RWPE1 (cell line): Measurements from ENCODE around the gene CCT5.

Experiments used
- CTCF ChIA-PET: fragments of 350-600 bp; sonication (Branson Sonifier 250); formaldehyde crosslinking; extraction: SDS; loops from one replicate; lab custom pipeline; 2021; lab: Yijun Ruan, JAX
- POLR2A ChIA-PET: fragments of 400-600 bp; formaldehyde crosslinking; extraction: SDS; loops from one replicate; lab custom pipeline; 2020; ENCODE audit warnings: antibody characterized with exemption; ENCODE audit not compliant: low non-redundant PET; lab: Yijun Ruan, JAX
- DNase-seq: peaks from one replicate; pipeline ENCODE4 v3.0.0; 2012; ENCODE audit warnings: low spot score
- H3K27ac ChIP-seq: fragments of 450-650 bp; 2 replicates; pipeline ENCODE4 v1.5.1; 2017
- TF ChIP-seq, protein P1 (sequence below): fragments of 450-650 bp; conservative IDR thresholded peaks from 2 replicates; pipeline ENCODE4 v1.5.1; 2017; ENCODE audit warnings: low read depth, mild to moderate bottlenecking

CCT5 gene

DNA sequence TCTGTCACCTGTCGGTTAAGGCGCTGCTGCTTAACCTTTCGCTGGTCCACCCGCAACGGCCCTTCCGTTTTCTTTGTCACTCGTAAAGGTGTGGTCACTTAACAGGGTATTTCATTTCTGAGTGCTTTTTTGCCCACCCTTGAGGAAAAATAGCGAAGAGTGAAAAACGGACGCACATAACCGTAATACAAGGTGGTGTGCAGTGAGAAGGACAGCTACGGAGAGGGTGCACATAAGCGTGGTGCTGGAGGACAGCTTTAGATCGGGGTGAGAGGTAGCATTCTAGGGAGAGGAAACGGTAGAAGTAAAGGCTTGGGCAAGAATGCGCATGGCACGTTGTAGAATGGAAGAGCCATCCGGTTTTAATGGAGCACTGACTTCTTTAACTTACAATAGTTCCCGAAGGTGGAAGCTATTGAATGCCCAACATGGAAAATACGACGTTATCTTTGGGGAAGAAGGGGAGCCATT lies 761 bp downstream of the CCT5 start:
- peak; percentile 41 for DNase-seq
- peak overlapping the region; percentile 94 for H3K27ac ChIP-seq
- CTCF ChIA-PET, result no interaction called here
- POLR2A ChIA-PET, result interaction anchor here (0.6 kb wide), 1 partner anchor 228 kb away, joined by 3 read pairs; no protein-coding TSS in a partner anchor
- TF ChIP-seq, protein P1, sequence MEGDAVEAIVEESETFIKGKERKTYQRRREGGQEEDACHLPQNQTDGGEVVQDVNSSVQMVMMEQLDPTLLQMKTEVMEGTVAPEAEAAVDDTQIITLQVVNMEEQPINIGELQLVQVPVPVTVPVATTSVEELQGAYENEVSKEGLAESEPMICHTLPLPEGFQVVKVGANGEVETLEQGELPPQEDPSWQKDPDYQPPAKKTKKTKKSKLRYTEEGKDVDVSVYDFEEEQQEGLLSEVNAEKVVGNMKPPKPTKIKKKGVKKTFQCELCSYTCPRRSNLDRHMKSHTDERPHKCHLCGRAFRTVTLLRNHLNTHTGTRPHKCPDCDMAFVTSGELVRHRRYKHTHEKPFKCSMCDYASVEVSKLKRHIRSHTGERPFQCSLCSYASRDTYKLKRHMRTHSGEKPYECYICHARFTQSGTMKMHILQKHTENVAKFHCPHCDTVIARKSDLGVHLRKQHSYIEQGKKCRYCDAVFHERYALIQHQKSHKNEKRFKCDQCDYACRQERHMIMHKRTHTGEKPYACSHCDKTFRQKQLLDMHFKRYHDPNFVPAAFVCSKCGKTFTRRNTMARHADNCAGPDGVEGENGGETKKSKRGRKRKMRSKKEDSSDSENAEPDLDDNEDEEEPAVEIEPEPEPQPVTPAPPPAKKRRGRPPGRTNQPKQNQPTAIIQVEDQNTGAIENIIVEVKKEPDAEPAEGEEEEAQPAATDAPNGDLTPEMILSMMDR, result no peak

- H3K27ac ChIP-seq, result no peak overlapping the region
- no peak for DNase-seq
- ChIA-PET POLR2A (no interaction called here), CTCF (no interaction called here)
- TF ChIP-seq, protein P1, result no peak
These were observed 1.3 kb downstream of the CCT5 start for GRCh38 chr5:10251405-10251804.

DNA sequence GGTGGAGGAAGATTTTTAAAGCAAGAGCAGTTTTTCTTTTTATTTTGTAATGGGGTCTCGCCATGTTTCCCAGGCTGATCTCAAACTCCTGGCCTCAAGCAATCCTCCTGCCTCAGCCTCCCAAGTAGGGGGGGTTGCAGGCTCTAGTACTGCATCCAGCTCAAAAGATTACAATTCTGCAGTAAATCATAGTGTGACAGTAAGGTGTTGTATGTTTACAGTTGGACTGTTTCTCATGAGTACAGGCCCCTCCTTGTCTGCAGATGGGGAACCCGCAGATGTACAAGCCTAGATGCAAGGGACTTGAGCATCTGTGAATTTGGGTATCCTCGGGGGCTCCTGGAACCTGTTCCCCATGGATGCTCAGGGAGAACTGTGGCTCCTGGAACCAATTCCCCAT lies 3.3 kb downstream of the CCT5 start:
- TF ChIP-seq, protein P1, result no peak
- H3K27ac ChIP-seq, result no peak overlapping the region
- CTCF ChIA-PET, result no interaction called here
- POLR2A ChIA-PET, result no interaction called here
- no peak for DNase-seq

GRCh38 chr5:10254686-10255085 lies 4.6 kb downstream of the CCT5 start:
- POLR2A ChIA-PET, result no interaction called here
- CTCF ChIA-PET, result interaction anchor here (1.0 kb wide), 1 partner anchor 169 kb away, joined by 3 read pairs; no protein-coding TSS in a partner anchor
- no peak for DNase-seq
- no peak overlapping the region for H3K27ac ChIP-seq
- TF ChIP-seq, protein P1, result no peak

DNA sequence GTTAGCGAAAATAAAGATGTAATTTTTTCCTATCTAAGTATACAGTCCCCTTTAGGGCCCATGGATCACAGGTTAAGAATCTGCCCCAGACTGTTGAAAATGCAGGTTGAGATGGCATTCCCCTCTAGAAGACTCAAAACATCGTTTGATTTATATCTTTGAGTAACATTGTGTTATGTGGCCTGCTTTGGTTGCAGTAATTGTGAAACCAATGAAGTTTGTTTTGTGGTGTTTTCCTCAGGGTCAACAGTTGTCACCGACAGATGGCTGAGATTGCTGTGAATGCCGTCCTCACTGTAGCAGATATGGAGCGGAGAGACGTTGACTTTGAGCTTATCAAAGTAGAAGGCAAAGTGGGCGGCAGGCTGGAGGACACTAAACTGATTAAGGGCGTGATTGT lies 7.8 kb downstream of the CCT5 start:
- ChIA-PET CTCF (no interaction called here), POLR2A (no interaction called here)
- TF ChIP-seq, protein P1, result no peak
- no peak for DNase-seq
- H3K27ac ChIP-seq, result no peak overlapping the region

DNA sequence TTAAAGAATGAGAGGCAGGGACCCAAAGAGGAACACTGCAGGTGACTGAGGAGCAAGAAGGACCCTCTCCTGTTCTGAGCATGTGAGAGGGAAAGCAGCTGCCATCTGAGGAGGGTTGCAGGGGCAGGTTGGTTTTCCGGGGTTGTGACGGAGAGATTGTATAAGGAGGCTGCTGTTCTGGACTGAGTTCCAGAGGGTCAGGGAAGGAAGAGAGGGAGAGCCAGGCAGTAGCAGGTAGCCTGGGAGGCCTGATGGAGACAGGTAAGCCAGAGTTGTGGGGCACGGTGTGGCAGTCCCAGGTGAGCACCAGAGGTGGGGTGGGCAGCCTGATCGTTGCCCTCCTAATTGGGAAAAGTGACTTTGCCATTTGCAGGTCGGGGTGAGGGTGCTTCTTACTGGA lies 9.8 kb downstream of the CCT5 start:
- TF ChIP-seq, protein P1, result no peak
- DNase-seq, result no peak
- ChIA-PET POLR2A (no interaction called here), CTCF (no interaction called here)
- peak overlapping the region; percentile 8; the same call in 1 of the 2 replicates for H3K27ac ChIP-seq

DNA sequence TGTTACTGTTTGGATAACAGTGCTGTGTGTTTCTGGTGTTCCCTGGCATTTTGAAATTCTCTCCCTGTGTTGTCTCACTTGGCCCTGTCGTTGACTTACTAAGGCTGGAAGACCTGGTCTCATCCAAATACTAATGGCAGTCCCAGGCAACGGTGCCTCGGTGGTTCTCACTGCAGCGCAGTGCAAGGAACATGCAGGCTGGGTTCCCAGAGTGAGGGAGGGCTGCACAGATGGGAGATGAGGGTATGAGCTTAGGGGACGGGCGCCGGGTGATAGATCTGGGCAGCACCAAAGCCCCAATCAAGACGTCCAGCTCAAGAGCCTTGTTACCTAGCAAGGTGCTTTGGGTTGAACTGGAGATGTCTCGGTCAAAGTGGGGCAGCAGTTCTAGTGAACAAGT lies 11.0 kb downstream of the CCT5 start:
- TF ChIP-seq, protein P1, result no peak
- ChIA-PET CTCF (interaction anchor here (0.6 kb wide), 1 partner anchor 163 kb away, joined by 3 read pairs; no protein-coding TSS in a partner anchor), POLR2A (no interaction called here)
- no peak overlapping the region for H3K27ac ChIP-seq
- DNase-seq, result no peak
